ENCODE data around the gene ITGA8. TPM values are rescaled to one million over a fixed set of nuclear protein-coding genes. Genes with fewer than 3 reads are reported as not detected.

ITGA8 gene
- total RNA-seq, 1 experiment from 2014 or later: not detected

DNA sequence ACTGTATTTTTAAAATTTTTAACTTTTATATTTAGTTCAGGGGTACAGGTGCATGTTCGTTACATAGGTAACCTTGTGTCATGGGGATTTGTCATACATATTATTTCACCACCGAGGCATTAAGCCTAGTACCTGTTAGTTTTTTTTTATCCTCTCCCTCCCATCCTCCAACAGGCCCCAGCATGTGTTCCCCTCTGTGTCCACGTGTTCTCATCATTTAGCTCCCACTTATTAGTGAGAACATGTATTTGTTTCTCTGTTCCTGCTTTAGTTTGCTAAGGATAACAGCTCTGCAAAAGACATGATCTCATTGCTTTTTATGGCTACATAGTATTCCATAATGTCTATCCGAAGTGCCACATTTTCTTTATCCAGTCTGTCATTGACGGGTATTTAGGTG lies 22.4 kb upstream of the ITGA8 start:
- no peaks in the 10 kb centered on the region for H3K27me3 ChIP-seq (ENCODE audit: low read length)
- no peak overlapping the region for H3K4me3 ChIP-seq (ENCODE audit: low read length)
- no peak overlapping the region for H3K27ac ChIP-seq (ENCODE audit: low read length)
- no peak overlapping the region for H2AFZ ChIP-seq (ENCODE audit: low read length)
- no peaks in the 10 kb centered on the region for H3K9me3 ChIP-seq (ENCODE audit: low read length)
- no peak overlapping the region for H3K4me2 ChIP-seq (ENCODE audit: low read depth, low read length, poor library complexity, severe bottlenecking)
- H3K79me2 ChIP-seq (ENCODE audit: low read length): no peaks in the 10 kb centered on the region
- no peak overlapping the region for H3K9ac ChIP-seq (ENCODE audit: low read length)
- DNase-seq: no peak
- H3K9me2 ChIP-seq (replicated peaks; ENCODE audit: insufficient read depth, low read length): no peaks in the 10 kb centered on the region
- H3K36me3 ChIP-seq (ENCODE audit: insufficient read depth, low read length): no peaks in the 10 kb centered on the region
- no peaks in the 10 kb centered on the region for H3K4me1 ChIP-seq (ENCODE audit: low read length)
- H4K20me1 ChIP-seq (ENCODE audit: insufficient read depth, low read depth, low read length): no peaks in the 10 kb centered on the region

DNA sequence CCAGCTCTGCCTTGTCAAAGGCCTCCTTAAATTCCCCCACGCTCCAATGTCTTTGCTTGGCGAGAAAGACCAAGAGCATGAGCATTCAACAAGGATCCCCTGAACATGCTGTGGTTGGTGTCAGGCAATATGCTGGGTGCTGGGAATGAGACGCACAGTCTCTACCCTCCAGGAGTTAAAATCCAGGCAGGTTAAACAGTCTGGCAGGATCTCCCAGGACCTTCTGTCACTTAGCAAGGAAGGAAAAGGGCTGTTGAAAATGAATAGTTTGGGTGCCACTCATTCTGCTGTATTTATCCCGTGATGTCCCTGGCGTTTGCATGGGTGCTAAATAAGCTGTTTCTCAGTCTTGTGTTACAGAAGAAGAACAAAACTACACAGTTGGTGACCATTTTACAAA lies 21.9 kb upstream of the ITGA8 start:
- Histone ChIP-seq H3K4me1 (ENCODE audit: low read length) (no peaks in the 10 kb centered on the region), H4K20me1 (ENCODE audit: insufficient read depth, low read depth, low read length) (no peaks in the 10 kb centered on the region), H3K9ac (ENCODE audit: low read length) (no peak overlapping the region), H3K9me3 (ENCODE audit: low read length) (no peaks in the 10 kb centered on the region), H3K9me2 (replicated peaks; ENCODE audit: insufficient read depth, low read length) (no peaks in the 10 kb centered on the region), H3K79me2 (ENCODE audit: low read length) (no peaks in the 10 kb centered on the region), H3K27ac (ENCODE audit: low read length) (no peak overlapping the region), H3K27me3 (ENCODE audit: low read length) (no peaks in the 10 kb centered on the region), H2AFZ (ENCODE audit: low read length) (no peak overlapping the region), H3K36me3 (ENCODE audit: insufficient read depth, low read length) (no peaks in the 10 kb centered on the region), H3K4me2 (ENCODE audit: low read depth, low read length, poor library complexity, severe bottlenecking) (no peak overlapping the region), H3K4me3 (ENCODE audit: low read length) (no peak overlapping the region)
- no peak for DNase-seq

DNA sequence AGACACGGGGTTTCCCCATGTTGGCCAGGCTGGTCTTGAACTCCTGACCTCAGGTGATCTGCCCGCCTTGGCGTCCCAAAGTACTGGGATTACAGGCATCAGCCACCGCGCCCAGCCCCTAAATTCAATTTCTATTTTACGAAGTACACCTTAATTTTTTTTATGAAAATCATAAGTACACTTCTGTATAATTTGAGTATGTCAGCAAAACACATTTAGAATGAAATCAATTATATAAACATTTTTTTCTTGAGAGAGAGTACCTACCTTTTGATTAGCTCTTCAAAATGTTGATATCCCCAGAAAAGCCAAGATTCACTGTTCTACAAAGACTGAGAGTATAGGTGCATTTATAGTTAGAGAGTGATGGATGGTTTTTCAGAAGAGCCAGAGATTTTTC lies 20.5 kb upstream of the ITGA8 start:
- Histone ChIP-seq H4K20me1 (ENCODE audit: insufficient read depth, low read depth, low read length) (no peaks in the 10 kb centered on the region), H3K4me3 (ENCODE audit: low read length) (no peak overlapping the region), H3K27ac (ENCODE audit: low read length) (no peak overlapping the region), H3K4me1 (ENCODE audit: low read length) (no peaks in the 10 kb centered on the region), H3K27me3 (ENCODE audit: low read length) (no peaks in the 10 kb centered on the region), H3K36me3 (ENCODE audit: insufficient read depth, low read length) (no peaks in the 10 kb centered on the region), H3K9me2 (replicated peaks; ENCODE audit: insufficient read depth, low read length) (no peaks in the 10 kb centered on the region), H3K9ac (ENCODE audit: low read length) (no peak overlapping the region), H3K9me3 (ENCODE audit: low read length) (no peaks in the 10 kb centered on the region), H2AFZ (ENCODE audit: low read length) (no peak overlapping the region), H3K79me2 (ENCODE audit: low read length) (no peaks in the 10 kb centered on the region), H3K4me2 (ENCODE audit: low read depth, low read length, poor library complexity, severe bottlenecking) (no peak overlapping the region)
- DNase-seq: no peak

- no peak for DNase-seq
These were observed 19.7 kb upstream of the ITGA8 start for GRCh38 chr10:15739254-15739970.

DNA sequence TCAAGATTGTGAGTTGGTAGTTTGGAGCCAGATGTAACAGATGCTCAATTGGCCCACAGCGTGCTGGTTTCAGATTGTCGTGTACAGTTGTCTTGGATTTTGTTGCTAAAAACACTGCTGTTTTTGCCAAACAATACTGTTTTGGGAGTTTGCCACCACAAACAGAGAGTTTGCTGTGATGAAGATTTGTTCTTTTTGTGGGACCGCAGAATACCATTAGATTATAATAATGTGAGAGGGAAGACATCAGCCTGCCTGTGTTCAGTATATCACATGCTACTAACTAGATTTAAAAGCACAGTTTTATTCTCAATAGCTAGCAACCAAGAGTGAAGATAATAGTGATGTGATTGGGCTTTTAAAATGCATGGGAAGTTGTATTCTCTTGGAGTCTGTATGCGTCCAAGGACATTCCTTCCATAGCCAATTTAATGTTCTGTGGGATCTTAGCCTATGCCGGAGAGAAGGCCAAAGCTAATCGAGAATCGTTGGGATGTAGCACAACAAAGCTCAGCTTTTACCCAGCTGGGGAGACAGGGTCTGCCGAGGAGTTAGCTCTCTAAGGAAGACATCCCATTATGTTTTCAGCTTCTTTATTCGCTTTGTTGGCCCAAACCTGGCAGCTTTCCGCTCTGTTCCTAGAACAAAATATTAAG lies 18.7 kb upstream of the ITGA8 start:
- Histone ChIP-seq H3K9me2 (replicated peaks; ENCODE audit: insufficient read depth, low read length) (no peaks in the 10 kb centered on the region), H3K4me3 (ENCODE audit: low read length) (no peak overlapping the region), H3K27me3 (ENCODE audit: low read length) (no peaks in the 10 kb centered on the region), H3K36me3 (ENCODE audit: insufficient read depth, low read length) (no peaks in the 10 kb centered on the region), H3K9ac (ENCODE audit: low read length) (no peak overlapping the region), H2AFZ (ENCODE audit: low read length) (no peak overlapping the region), H3K4me1 (ENCODE audit: low read length) (no peaks in the 10 kb centered on the region), H3K9me3 (ENCODE audit: low read length) (no peaks in the 10 kb centered on the region), H3K4me2 (ENCODE audit: low read depth, low read length, poor library complexity, severe bottlenecking) (no peak overlapping the region), H4K20me1 (ENCODE audit: insufficient read depth, low read depth, low read length) (no peaks in the 10 kb centered on the region), H3K79me2 (ENCODE audit: low read length) (no peaks in the 10 kb centered on the region), H3K27ac (ENCODE audit: low read length) (no peak overlapping the region)
- DNase-seq: no peak

More at GRCh38 chr10:15739254-15739970, 19.7 kb upstream of the ITGA8 start:
- H3K9me3 ChIP-seq (ENCODE audit: low read length): no peaks in the 10 kb centered on the region
- H3K9ac ChIP-seq (ENCODE audit: low read length): no peak overlapping the region
- no peaks in the 10 kb centered on the region for H4K20me1 ChIP-seq (ENCODE audit: insufficient read depth, low read depth, low read length)
- no peak overlapping the region for H3K4me2 ChIP-seq (ENCODE audit: low read depth, low read length, poor library complexity, severe bottlenecking)
- no peaks in the 10 kb centered on the region for H3K79me2 ChIP-seq (ENCODE audit: low read length)
- H3K36me3 ChIP-seq (ENCODE audit: insufficient read depth, low read length): no peaks in the 10 kb centered on the region
- no peaks in the 10 kb centered on the region for H3K4me1 ChIP-seq (ENCODE audit: low read length)
- no peak overlapping the region for H3K4me3 ChIP-seq (ENCODE audit: low read length)
- H3K9me2 ChIP-seq (replicated peaks; ENCODE audit: insufficient read depth, low read length): no peaks in the 10 kb centered on the region
- no peak overlapping the region for H3K27ac ChIP-seq (ENCODE audit: low read length)
- no peak overlapping the region for H2AFZ ChIP-seq (ENCODE audit: low read length)
- H3K27me3 ChIP-seq (ENCODE audit: low read length): no peaks in the 10 kb centered on the region

DNA sequence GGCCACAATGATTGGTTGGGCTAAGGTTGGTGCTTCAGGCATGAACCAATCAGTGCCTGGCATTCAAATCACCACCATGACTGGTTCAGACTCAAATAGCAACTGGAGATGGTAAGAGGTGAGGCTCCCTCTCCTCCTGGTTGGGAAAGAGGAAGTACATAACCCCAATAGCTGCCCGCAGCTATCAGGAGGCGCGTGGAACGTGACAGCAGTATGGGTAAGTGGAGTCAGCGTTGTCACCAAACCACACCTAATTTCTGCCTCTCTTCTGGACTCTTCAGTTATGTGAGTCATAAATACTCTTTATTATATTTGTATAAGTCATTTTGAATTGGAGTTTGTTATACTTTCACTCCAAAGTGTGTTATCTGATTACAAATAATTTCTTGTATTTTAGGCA lies 17.9 kb upstream of the ITGA8 start:
- H3K27ac ChIP-seq (ENCODE audit: low read length): no peak overlapping the region
- no peaks in the 10 kb centered on the region for H3K79me2 ChIP-seq (ENCODE audit: low read length)
- no peak for DNase-seq
- H3K4me3 ChIP-seq (ENCODE audit: low read length): no peak overlapping the region
- H3K27me3 ChIP-seq (ENCODE audit: low read length): no peaks in the 10 kb centered on the region
- H4K20me1 ChIP-seq (ENCODE audit: insufficient read depth, low read depth, low read length): no peaks in the 10 kb centered on the region
- no peak overlapping the region for H3K9ac ChIP-seq (ENCODE audit: low read length)
- no peaks in the 10 kb centered on the region for H3K9me2 ChIP-seq (replicated peaks; ENCODE audit: insufficient read depth, low read length)
- no peaks in the 10 kb centered on the region for H3K36me3 ChIP-seq (ENCODE audit: insufficient read depth, low read length)
- H3K9me3 ChIP-seq (ENCODE audit: low read length): no peaks in the 10 kb centered on the region
- no peaks in the 10 kb centered on the region for H3K4me1 ChIP-seq (ENCODE audit: low read length)
- H3K4me2 ChIP-seq (ENCODE audit: low read depth, low read length, poor library complexity, severe bottlenecking): no peak overlapping the region
- H2AFZ ChIP-seq (ENCODE audit: low read length): no peak overlapping the region

- H3K9me3 ChIP-seq (ENCODE audit: low read length): no peaks in the 10 kb centered on the region
- H3K79me2 ChIP-seq (ENCODE audit: low read length): no peaks in the 10 kb centered on the region
- H2AFZ ChIP-seq (ENCODE audit: low read length): no peak overlapping the region
- no peak overlapping the region for H3K4me2 ChIP-seq (ENCODE audit: low read depth, low read length, poor library complexity, severe bottlenecking)
- no peak for DNase-seq
- H3K4me1 ChIP-seq (ENCODE audit: low read length): no peaks in the 10 kb centered on the region
- no peak overlapping the region for H3K27ac ChIP-seq (ENCODE audit: low read length)
- H3K9me2 ChIP-seq (replicated peaks; ENCODE audit: insufficient read depth, low read length): no peaks in the 10 kb centered on the region
- H3K4me3 ChIP-seq (ENCODE audit: low read length): no peak overlapping the region
- no peaks in the 10 kb centered on the region for H3K36me3 ChIP-seq (ENCODE audit: insufficient read depth, low read length)
- H3K9ac ChIP-seq (ENCODE audit: low read length): no peak overlapping the region
- H4K20me1 ChIP-seq (ENCODE audit: insufficient read depth, low read depth, low read length): no peaks in the 10 kb centered on the region
- no peaks in the 10 kb centered on the region for H3K27me3 ChIP-seq (ENCODE audit: low read length)
These were observed 16.0 kb upstream of the ITGA8 start for GRCh38 chr10:15735763-15736162.

DNA sequence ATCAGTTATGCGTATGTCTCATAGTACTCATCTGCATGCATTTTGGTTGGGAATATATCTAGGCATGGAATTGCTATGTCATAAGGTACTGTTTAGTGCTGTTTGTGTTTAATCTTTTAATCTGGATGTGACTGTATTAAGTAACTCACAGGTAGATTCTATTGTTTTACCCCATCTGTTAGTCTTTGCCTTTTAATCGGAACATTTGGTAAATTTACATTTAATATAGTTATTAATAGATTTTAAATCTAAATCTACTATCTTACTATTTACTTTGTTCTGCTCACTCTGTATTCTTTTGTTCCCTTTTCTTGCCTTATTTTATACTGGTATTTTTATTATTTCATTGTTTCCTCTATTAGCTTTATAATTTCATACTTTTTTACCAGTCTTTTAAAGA lies 10.6 kb upstream of the ITGA8 start:
- no peaks in the 10 kb centered on the region for H3K27me3 ChIP-seq (ENCODE audit: low read length)
- no peak overlapping the region for H3K4me2 ChIP-seq (ENCODE audit: low read depth, low read length, poor library complexity, severe bottlenecking)
- no peak for DNase-seq
- H3K36me3 ChIP-seq (ENCODE audit: insufficient read depth, low read length): no peaks in the 10 kb centered on the region
- no peaks in the 10 kb centered on the region for H3K9me3 ChIP-seq (ENCODE audit: low read length)
- no peaks in the 10 kb centered on the region for H4K20me1 ChIP-seq (ENCODE audit: insufficient read depth, low read depth, low read length)
- no peak overlapping the region for H3K9ac ChIP-seq (ENCODE audit: low read length)
- H3K79me2 ChIP-seq (ENCODE audit: low read length): no peaks in the 10 kb centered on the region
- no peak overlapping the region for H2AFZ ChIP-seq (ENCODE audit: low read length)
- H3K27ac ChIP-seq (ENCODE audit: low read length): no peak overlapping the region
- H3K4me3 ChIP-seq (ENCODE audit: low read length): no peak overlapping the region
- no peaks in the 10 kb centered on the region for H3K4me1 ChIP-seq (ENCODE audit: low read length)
- no peaks in the 10 kb centered on the region for H3K9me2 ChIP-seq (replicated peaks; ENCODE audit: insufficient read depth, low read length)
